ENCODE measurements around the gene WT1.

The WT1 gene

DNA sequence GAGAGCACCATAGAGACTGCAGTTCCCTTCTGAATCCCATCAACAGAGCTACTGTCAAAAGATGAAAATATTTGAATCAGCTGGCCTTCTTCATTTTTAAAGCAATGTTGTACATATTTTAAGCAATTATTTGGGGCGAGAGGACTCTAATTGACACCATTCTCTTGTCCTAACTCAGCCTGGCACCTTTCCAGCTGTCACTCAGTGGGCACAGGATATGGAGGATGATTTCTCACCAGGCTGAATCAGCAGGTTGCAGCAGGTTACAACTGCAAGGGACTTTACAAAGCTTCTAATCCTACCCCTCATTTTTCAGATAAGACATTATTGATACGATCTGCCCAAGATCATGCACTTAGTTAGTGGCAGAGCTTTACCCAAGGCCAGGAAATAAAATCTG, 11.9 kb upstream of the WT1 start:
- Histone ChIP-seq H3K9ac (ENCODE audit: low read depth, low read length) (no peak overlapping the region), H4K20me1 (ENCODE audit: insufficient read depth, low read length) (no peaks in the 10 kb centered on the region), H3K4me3 (ENCODE audit: low read depth in 1 of 2, low read length in 2 of 2) (no peak overlapping the region), H3K27me3 (ENCODE audit: insufficient read depth, low read length, poor library complexity) (no peaks in the 10 kb centered on the region), H3K4me1 (ENCODE audit: insufficient read depth, low read length) (peaks cover 19% of the 10 kb centered on the region), H3K9me3 (ENCODE audit: insufficient read depth, low read length, severe bottlenecking) (no peaks in the 10 kb centered on the region), H3K4me2 (ENCODE audit: insufficient read depth, low read length) (no peak overlapping the region), H3K27ac (ENCODE audit: low read length) (peak overlapping the region; percentile 52; the same call in 1 of the 2 replicates), H3K79me2 (ENCODE audit: insufficient read depth, low read length) (no peaks in the 10 kb centered on the region), H3K36me3 (ENCODE audit: insufficient read depth, low read length) (no peaks in the 10 kb centered on the region), H2AFZ (ENCODE audit: low read depth, low read length) (no peak overlapping the region)
- ATAC-seq (ENCODE audit: insufficient read depth, low read depth), result peak; percentile 30; the same call in 1 of the 3 replicates
- TF ChIP-seq EZH2 (IDR thresholded peaks at IDR 0.05; ENCODE audit: borderline replicate concordance, low read depth, low read length, severe bottlenecking), result no peak
- TF ChIP-seq, protein P1, sequence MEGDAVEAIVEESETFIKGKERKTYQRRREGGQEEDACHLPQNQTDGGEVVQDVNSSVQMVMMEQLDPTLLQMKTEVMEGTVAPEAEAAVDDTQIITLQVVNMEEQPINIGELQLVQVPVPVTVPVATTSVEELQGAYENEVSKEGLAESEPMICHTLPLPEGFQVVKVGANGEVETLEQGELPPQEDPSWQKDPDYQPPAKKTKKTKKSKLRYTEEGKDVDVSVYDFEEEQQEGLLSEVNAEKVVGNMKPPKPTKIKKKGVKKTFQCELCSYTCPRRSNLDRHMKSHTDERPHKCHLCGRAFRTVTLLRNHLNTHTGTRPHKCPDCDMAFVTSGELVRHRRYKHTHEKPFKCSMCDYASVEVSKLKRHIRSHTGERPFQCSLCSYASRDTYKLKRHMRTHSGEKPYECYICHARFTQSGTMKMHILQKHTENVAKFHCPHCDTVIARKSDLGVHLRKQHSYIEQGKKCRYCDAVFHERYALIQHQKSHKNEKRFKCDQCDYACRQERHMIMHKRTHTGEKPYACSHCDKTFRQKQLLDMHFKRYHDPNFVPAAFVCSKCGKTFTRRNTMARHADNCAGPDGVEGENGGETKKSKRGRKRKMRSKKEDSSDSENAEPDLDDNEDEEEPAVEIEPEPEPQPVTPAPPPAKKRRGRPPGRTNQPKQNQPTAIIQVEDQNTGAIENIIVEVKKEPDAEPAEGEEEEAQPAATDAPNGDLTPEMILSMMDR (IDR thresholded peaks at IDR 0.05; ENCODE audit: borderline replicate concordance, extremely low read depth, low read length, poor library complexity, severe bottlenecking), result no peak
- DNase-seq, result no peak

DNA sequence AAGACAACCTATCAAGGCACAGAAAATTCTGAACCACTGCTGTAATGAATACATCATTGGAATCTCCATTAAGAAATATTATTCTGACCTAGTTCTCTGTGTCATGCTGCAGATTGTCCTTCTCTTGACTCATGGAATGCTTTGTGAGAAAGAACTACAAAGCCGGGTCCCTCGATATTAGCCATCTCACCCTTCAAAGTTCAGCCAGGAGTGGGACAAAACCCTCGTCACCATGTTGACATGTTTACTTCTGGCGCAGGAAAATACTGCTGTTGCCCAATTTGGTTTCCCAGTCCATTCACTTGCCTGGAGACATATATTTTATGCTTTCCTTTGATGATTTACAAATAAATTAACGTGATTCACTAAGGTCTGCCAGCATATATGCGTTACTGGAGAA, 10.9 kb upstream of the WT1 start:
- Histone ChIP-seq H3K27ac (ENCODE audit: low read length) (no peak overlapping the region), H3K4me2 (ENCODE audit: insufficient read depth, low read length) (no peak overlapping the region), H3K36me3 (ENCODE audit: insufficient read depth, low read length) (no peaks in the 10 kb centered on the region), H3K4me1 (ENCODE audit: insufficient read depth, low read length) (peaks cover 29% of the 10 kb centered on the region), H4K20me1 (ENCODE audit: insufficient read depth, low read length) (no peaks in the 10 kb centered on the region), H3K9me3 (ENCODE audit: insufficient read depth, low read length, severe bottlenecking) (no peaks in the 10 kb centered on the region), H3K9ac (ENCODE audit: low read depth, low read length) (no peak overlapping the region), H3K27me3 (ENCODE audit: insufficient read depth, low read length, poor library complexity) (no peaks in the 10 kb centered on the region), H3K79me2 (ENCODE audit: insufficient read depth, low read length) (no peaks in the 10 kb centered on the region), H3K4me3 (ENCODE audit: low read depth in 1 of 2, low read length in 2 of 2) (no peak overlapping the region), H2AFZ (ENCODE audit: low read depth, low read length) (no peak overlapping the region)
- TF ChIP-seq, protein P1 (IDR thresholded peaks at IDR 0.05; ENCODE audit: borderline replicate concordance, extremely low read depth, low read length, poor library complexity, severe bottlenecking), result no peak
- no peak for TF ChIP-seq EZH2 (IDR thresholded peaks at IDR 0.05; ENCODE audit: borderline replicate concordance, low read depth, low read length, severe bottlenecking)
- DNase-seq, result no peak
- no peak for ATAC-seq (ENCODE audit: insufficient read depth, low read depth)

DNA sequence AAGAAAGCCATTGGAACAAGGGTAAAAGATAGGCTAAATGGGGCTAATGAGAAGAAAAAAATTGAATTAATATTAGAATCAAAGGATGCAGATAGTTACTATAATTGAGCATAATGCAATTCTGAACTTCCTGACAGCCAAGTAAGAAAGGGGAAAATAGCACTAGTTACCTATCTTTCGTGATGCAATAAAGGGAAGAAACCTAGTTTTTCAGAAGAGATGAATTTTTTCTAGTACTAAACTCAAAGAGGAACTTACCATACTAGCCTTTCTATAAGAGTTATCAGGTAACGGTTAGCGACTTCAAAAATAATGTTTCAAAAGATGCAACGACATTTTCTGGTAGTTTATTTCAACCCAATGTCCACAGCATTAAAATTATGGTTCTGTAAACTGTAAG, 8.8 kb upstream of the WT1 start:
- Histone ChIP-seq H2AFZ (ENCODE audit: low read depth, low read length) (no peak overlapping the region), H3K27ac (ENCODE audit: low read length) (no peak overlapping the region), H3K9me3 (ENCODE audit: insufficient read depth, low read length, severe bottlenecking) (no peaks in the 10 kb centered on the region), H3K9ac (ENCODE audit: low read depth, low read length) (no peak overlapping the region), H3K4me2 (ENCODE audit: insufficient read depth, low read length) (no peak overlapping the region), H3K36me3 (ENCODE audit: insufficient read depth, low read length) (no peaks in the 10 kb centered on the region), H3K27me3 (ENCODE audit: insufficient read depth, low read length, poor library complexity) (no peaks in the 10 kb centered on the region), H3K4me3 (ENCODE audit: low read depth in 1 of 2, low read length in 2 of 2) (no peak overlapping the region), H3K4me1 (ENCODE audit: insufficient read depth, low read length) (peaks cover 33% of the 10 kb centered on the region), H4K20me1 (ENCODE audit: insufficient read depth, low read length) (no peaks in the 10 kb centered on the region), H3K79me2 (ENCODE audit: insufficient read depth, low read length) (no peaks in the 10 kb centered on the region)
- ATAC-seq (ENCODE audit: insufficient read depth, low read depth), result no peak
- no peak for TF ChIP-seq EZH2 (IDR thresholded peaks at IDR 0.05; ENCODE audit: borderline replicate concordance, low read depth, low read length, severe bottlenecking)
- TF ChIP-seq, protein P1 (IDR thresholded peaks at IDR 0.05; ENCODE audit: borderline replicate concordance, extremely low read depth, low read length, poor library complexity, severe bottlenecking), result no peak
- DNase-seq, result no peak

DNA sequence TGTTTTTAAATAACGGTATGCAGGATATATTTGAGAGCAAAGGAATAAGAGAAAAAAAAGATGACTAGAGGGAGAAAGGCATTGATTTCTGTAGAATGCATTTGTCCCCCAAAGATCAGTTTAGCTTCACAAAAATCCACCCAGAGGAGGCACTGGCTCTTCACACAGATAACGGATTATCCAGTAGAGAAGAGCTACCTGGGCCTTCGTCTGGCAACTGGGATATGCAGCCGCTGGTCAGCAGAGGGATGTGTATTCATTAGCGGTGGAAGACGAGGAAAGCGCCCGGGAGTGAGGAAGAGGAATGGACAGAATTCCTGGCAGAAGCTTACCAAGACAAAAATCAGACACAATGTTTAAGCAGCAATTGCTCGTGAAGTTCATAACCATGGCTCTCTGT, 5.6 kb upstream of the WT1 start:
- no peak for DNase-seq
- peaks cover 28% of the 10 kb centered on the region for H3K4me1 ChIP-seq (ENCODE audit: insufficient read depth, low read length)
- no peaks in the 10 kb centered on the region for H4K20me1 ChIP-seq (ENCODE audit: insufficient read depth, low read length)
- no peak for TF ChIP-seq EZH2 (IDR thresholded peaks at IDR 0.05; ENCODE audit: borderline replicate concordance, low read depth, low read length, severe bottlenecking)
- TF ChIP-seq, protein P1 (IDR thresholded peaks at IDR 0.05; ENCODE audit: borderline replicate concordance, extremely low read depth, low read length, poor library complexity, severe bottlenecking), result no peak
- no peak overlapping the region for H2AFZ ChIP-seq (ENCODE audit: low read depth, low read length)
- H3K27ac ChIP-seq (ENCODE audit: low read length), result no peak overlapping the region
- H3K9ac ChIP-seq (ENCODE audit: low read depth, low read length), result no peak overlapping the region
- no peak for ATAC-seq (ENCODE audit: insufficient read depth, low read depth)
- no peak overlapping the region for H3K4me2 ChIP-seq (ENCODE audit: insufficient read depth, low read length)
- no peaks in the 10 kb centered on the region for H3K79me2 ChIP-seq (ENCODE audit: insufficient read depth, low read length)
- no peak overlapping the region for H3K4me3 ChIP-seq (ENCODE audit: low read depth in 1 of 2, low read length in 2 of 2)
- H3K9me3 ChIP-seq (ENCODE audit: insufficient read depth, low read length, severe bottlenecking), result no peaks in the 10 kb centered on the region
- H3K27me3 ChIP-seq (ENCODE audit: insufficient read depth, low read length, poor library complexity), result no peaks in the 10 kb centered on the region
- H3K36me3 ChIP-seq (ENCODE audit: insufficient read depth, low read length), result no peaks in the 10 kb centered on the region

Measured in DND-41 (cell line).